GM03348 (cell line): ENCODE measurements around the gene ICAM4.
"Not testable (repeated sequence)": the region's sequence is repeated elsewhere in the genome, so short reads cannot be mapped to it uniquely, and the experiment has no call there.

Experiments used
- DNase-seq: peaks from one replicate; pipeline ENCODE4 v3.0.0; 2012; ENCODE audit warnings: low spot score

ICAM4 gene

GRCh38 chr19:10269333-10270179, 17.2 kb upstream of the ICAM4 start:
- peak; percentile 92 for DNase-seq

GRCh38 chr19:10270180-10270615, 16.6 kb upstream of the ICAM4 start:
- DNase-seq = peak; percentile 41

- peak; percentile 78 for DNase-seq
Measured at GRCh38 chr19:10270616-10271394, 15.9 kb upstream of the ICAM4 start, which contains the start of gene ICAM1. Gene ICAM1, plus strand, starts transcription at chr19:10271120. Its CDS starts 40 bp downstream, at chr19:10271160.

- DNase-seq = no peak
Measured at GRCh38 chr19:10271543-10272086, 15.1 kb upstream of the ICAM4 start.

GRCh38 chr19:10274589-10274988, 12.2 kb upstream of the ICAM4 start:
- DNase-seq = no peak

- no peak for DNase-seq
Measured at GRCh38 chr19:10277795-10278589, 8.8 kb upstream of the ICAM4 start.

- no peak for DNase-seq
Measured at GRCh38 chr19:10278935-10279334, 7.8 kb upstream of the ICAM4 start.

GRCh38 chr19:10279737-10280442, 6.9 kb upstream of the ICAM4 start:
- no peak for DNase-seq

- DNase-seq = not testable (repeated sequence)
Measured at GRCh38 chr19:10282043-10282442, 4.7 kb upstream of the ICAM4 start.

GRCh38 chr19:10283301-10284064, 3.3 kb upstream of the ICAM4 start:
- no peak for DNase-seq

GRCh38 chr19:10284065-10284959, 2.4 kb upstream of the ICAM4 start:
- DNase-seq = no peak

- no peak for DNase-seq
Measured at GRCh38 chr19:10284960-10285278, 1.8 kb upstream of the ICAM4 start.

- no peak for DNase-seq
Measured at GRCh38 chr19:10285393-10285792, 1.4 kb upstream of the ICAM4 start.

GRCh38 chr19:10288662-10289166, 2.0 kb downstream of the ICAM4 start:
- peak; percentile 84 for DNase-seq

GRCh38 chr19:10289167-10289835, 2.5 kb downstream of the ICAM4 start:
- DNase-seq = peak; percentile 64

- peak; percentile 50 for DNase-seq
Measured at GRCh38 chr19:10289836-10290356, 3.1 kb downstream of the ICAM4 start, which contains the start of gene ICAM5. Gene ICAM5, plus strand, starts transcription at chr19:10289952. Its CDS starts 92 bp downstream, at chr19:10290044.

GRCh38 chr19:10290357-10290875, 3.7 kb downstream of the ICAM4 start:
- DNase-seq = no peak
